Brain microvascular endothelial cell (primary cell): ENCODE data around the gene GRM4.
A peak's percentile ranks its signal among the peaks of the same experiment; 100 is the strongest.
"Not testable (repeated sequence)": the region's sequence is repeated elsewhere in the genome, so short reads cannot be mapped to it uniquely, and the experiment has no call there.

Experiments used
- DNase-seq: peaks from one replicate; pipeline ENCODE4 v3.0.0-alpha.2; 2020
- H3K27ac ChIP-seq: fragments of 250-450 bp; sonication (Bioruptor Pico); 2 replicates; pipeline ENCODE4 v1.5.1; 2020; ENCODE audit warnings: mild to moderate bottlenecking, moderate library complexity
- H3K27me3 ChIP-seq: fragments of 250-450 bp; sonication (Bioruptor Pico); replicated peaks from 2 replicates; pipeline ENCODE4 v1.5.1; 2020; ENCODE audit warnings: mild to moderate bottlenecking
- H3K36me3 ChIP-seq: fragments of 250-450 bp; sonication (Bioruptor Pico); replicated peaks from 2 replicates; pipeline ENCODE4 v1.5.1; 2020; ENCODE audit warnings: mild to moderate bottlenecking
- H3K4me3 ChIP-seq: 2 replicates; pipeline ENCODE4 v1.5.1; 2011; ENCODE audit warnings: low read depth, mild to moderate bottlenecking, control low read depth, low read length, moderate library complexity
- CTCF ChIP-seq: IDR thresholded peaks from 2 replicates; pipeline ENCODE4 v1.5.1; 2011; ENCODE audit warnings: low read depth, mild to moderate bottlenecking, moderate library complexity, low read length, control low read depth, inconsistent platforms; ENCODE audit errors: missing control alignments
- in situ Hi-C: cut with HindIII; loops from 2 replicates; pipeline ENCODE4 v1.10.0; 2017; ENCODE audit warnings: low sequenced_read_pairs, low pct_ligation_motif_present

GRM4 gene

GRCh38 chr6:34146021-34146782 is at the start of gene GRM4:
Gene GRM4 (minus strand): TSS chr6:34146087. CDS start chr6:34133496, 12,591 bp downstream.
- in situ Hi-C loops = loop anchor here (25.0 kb wide), 1 partner anchor 384 kb away; no protein-coding TSS in a partner anchor
- Histone ChIP-seq H3K36me3 (no peaks in the 10 kb centered on the region), H3K27me3 (peaks cover 55% of the 10 kb centered on the region)

GRCh38 chr6:34194772-34195171 is 48.9 kb upstream of the GRM4 start:
- Histone ChIP-seq H3K27me3 (no peaks in the 10 kb centered on the region), H3K27ac (no peak overlapping the region), H3K36me3 (no peaks in the 10 kb centered on the region), H3K4me3 (no peak overlapping the region)
- TF ChIP-seq CTCF = peak; percentile 33
- no peak for DNase-seq
- in situ Hi-C loops = no loop called here

More at GRCh38 chr6:34146021-34146782, at the start of gene GRM4:
- peak within 1 kb of the TSS; percentile 33 for H3K4me3 ChIP-seq
- DNase-seq = no peak
- H3K27ac ChIP-seq = no peak within 1 kb of the TSS
- no peak for TF ChIP-seq CTCF

GRCh38 chr6:34190504-34191122 is 44.7 kb upstream of the GRM4 start:
- no peak for DNase-seq
- TF ChIP-seq CTCF = no peak
- in situ Hi-C loops = no loop called here
- H3K4me3 ChIP-seq = no peak overlapping the region
- no peaks in the 10 kb centered on the region for H3K27me3 ChIP-seq
- no peak overlapping the region for H3K27ac ChIP-seq
- no peaks in the 10 kb centered on the region for H3K36me3 ChIP-seq

GRCh38 chr6:34189806-34190503 is 44.1 kb upstream of the GRM4 start:
- DNase-seq = no peak
- Histone ChIP-seq H3K4me3 (no peak overlapping the region), H3K27ac (no peak overlapping the region), H3K36me3 (no peaks in the 10 kb centered on the region), H3K27me3 (no peaks in the 10 kb centered on the region)
- in situ Hi-C loops = no loop called here
- no peak for TF ChIP-seq CTCF

GRCh38 chr6:34184726-34185125 is 38.8 kb upstream of the GRM4 start:
- H3K36me3 ChIP-seq, H3K27me3 ChIP-seq, H3K4me3 ChIP-seq, H3K27ac ChIP-seq, DNase-seq, in situ Hi-C loops: not testable (repeated sequence)
